Measurements from ENCODE around the gene CSNK1D.
A peak's percentile ranks its signal among the peaks of the same experiment; 100 is the strongest.

The CSNK1D gene

GRCh38 chr17:82292251-82293154, 19.0 kb upstream of the CSNK1D start:
- DNase-seq, result peak; percentile 99

- no peak for DNase-seq
These were observed 18.2 kb upstream of the CSNK1D start for GRCh38 chr17:82291582-82292250.

GRCh38 chr17:82287868-82288801, 14.6 kb upstream of the CSNK1D start:
- DNase-seq, result no peak

GRCh38 chr17:82287013-82287867, 13.7 kb upstream of the CSNK1D start:
- DNase-seq, result no peak

- DNase-seq, result no peak
These were observed 11.6 kb upstream of the CSNK1D start for GRCh38 chr17:82285141-82285540.

- peak; percentile 15 for DNase-seq
These were observed 9.8 kb upstream of the CSNK1D start for GRCh38 chr17:82283208-82283749.

- no peak for DNase-seq
These were observed 9.0 kb upstream of the CSNK1D start for GRCh38 chr17:82282239-82283207.

GRCh38 chr17:82281502-82282238, 8.2 kb upstream of the CSNK1D start:
- no peak for DNase-seq

- DNase-seq, result no peak
These were observed 7.6 kb upstream of the CSNK1D start for GRCh38 chr17:82281076-82281475.

GRCh38 chr17:82280537-82280936, 7.0 kb upstream of the CSNK1D start:
- DNase-seq, result no peak

- DNase-seq, result no peak
These were observed 5.4 kb upstream of the CSNK1D start for GRCh38 chr17:82278786-82279391.

- no peak for DNase-seq
These were observed 4.8 kb upstream of the CSNK1D start for GRCh38 chr17:82278308-82278707.

- DNase-seq, result no peak
These were observed 4.4 kb upstream of the CSNK1D start for GRCh38 chr17:82277851-82278250.

GRCh38 chr17:82276938-82277337, 3.4 kb upstream of the CSNK1D start:
- DNase-seq, result no peak

GRCh38 chr17:82275326-82275725, 1.8 kb upstream of the CSNK1D start:
- DNase-seq, result no peak

- DNase-seq, result no peak
These were observed 877 bp upstream of the CSNK1D start for GRCh38 chr17:82274134-82275020.

- no peak for DNase-seq
These were observed 789 bp downstream of the CSNK1D start for GRCh38 chr17:82272495-82273326.
